Skeletal muscle cell (primary cell): Measurements from ENCODE around the gene UPB1.
"Not testable (repeated sequence)": the region's sequence is repeated elsewhere in the genome, so short reads cannot be mapped to it uniquely, and the experiment has no call there.

Experiments
- DNase-seq: peaks from one replicate; pipeline ENCODE4 v3.0.0-alpha.2; 2010; ENCODE audit warnings: low read depth
- H3K4me3 ChIP-seq: 2 replicates; pipeline ENCODE4 v1.5.1; 2011; ENCODE audit warnings: low read depth, mild to moderate bottlenecking, control low read depth, low read length, moderate library complexity

Gene UPB1

GRCh38 chr22:24474649-24475255 is 20.4 kb upstream of the UPB1 start:
- DNase-seq = no peak
- no peak overlapping the region for H3K4me3 ChIP-seq

GRCh38 chr22:24481641-24482040 is 13.5 kb upstream of the UPB1 start:
- no peak for DNase-seq
- H3K4me3 ChIP-seq = no peak overlapping the region

- peak; percentile 45 for DNase-seq
- no peak overlapping the region for H3K4me3 ChIP-seq
Observed at GRCh38 chr22:24482575-24482974, 12.6 kb upstream of the UPB1 start.

- no peak for DNase-seq
- no peak overlapping the region for H3K4me3 ChIP-seq
Observed at GRCh38 chr22:24482998-24483397, 12.1 kb upstream of the UPB1 start.

GRCh38 chr22:24483976-24484545 is 11.1 kb upstream of the UPB1 start:
- DNase-seq = no peak
- no peak overlapping the region for H3K4me3 ChIP-seq

- no peak for DNase-seq
- no peak overlapping the region for H3K4me3 ChIP-seq
Observed at GRCh38 chr22:24485170-24485569, 10.0 kb upstream of the UPB1 start.

- DNase-seq = no peak
- no peak overlapping the region for H3K4me3 ChIP-seq
Observed at GRCh38 chr22:24485608-24486007, 9.5 kb upstream of the UPB1 start.

GRCh38 chr22:24486501-24486921 is 8.6 kb upstream of the UPB1 start:
- H3K4me3 ChIP-seq = no peak overlapping the region
- DNase-seq = peak; percentile 53

GRCh38 chr22:24489011-24489410 is 6.1 kb upstream of the UPB1 start:
- no peak for DNase-seq

GRCh38 chr22:24489434-24489833 is 5.7 kb upstream of the UPB1 start:
- DNase-seq = not testable (repeated sequence)

More at GRCh38 chr22:24489011-24489410, 6.1 kb upstream of the UPB1 start:
- H3K4me3 ChIP-seq = no peak overlapping the region

GRCh38 chr22:24492391-24492790 is 2.7 kb upstream of the UPB1 start:
- H3K4me3 ChIP-seq = no peak overlapping the region
- no peak for DNase-seq

More at GRCh38 chr22:24489434-24489833, 5.7 kb upstream of the UPB1 start:
- not testable (repeated sequence) for H3K4me3 ChIP-seq

GRCh38 chr22:24494167-24494527 is 985 bp upstream of the UPB1 start:
- H3K4me3 ChIP-seq = peak overlapping the region; percentile 27
- no peak for DNase-seq

GRCh38 chr22:24495365-24495675 is 188 bp downstream of the UPB1 start:
- no peak overlapping the region for H3K4me3 ChIP-seq
- no peak for DNase-seq

GRCh38 chr22:24496234-24496633 is 1.1 kb downstream of the UPB1 start:
- no peak overlapping the region for H3K4me3 ChIP-seq
- no peak for DNase-seq

GRCh38 chr22:24496661-24497060 is 1.5 kb downstream of the UPB1 start:
- DNase-seq = no peak
- no peak overlapping the region for H3K4me3 ChIP-seq

- no peak for DNase-seq
- no peak overlapping the region for H3K4me3 ChIP-seq
Observed at GRCh38 chr22:24497841-24498258, 2.7 kb downstream of the UPB1 start.

- DNase-seq = no peak
- no peak overlapping the region for H3K4me3 ChIP-seq
Observed at GRCh38 chr22:24498824-24499223, 3.7 kb downstream of the UPB1 start.

GRCh38 chr22:24499706-24500276 is 4.7 kb downstream of the UPB1 start:
- no peak overlapping the region for H3K4me3 ChIP-seq
- no peak for DNase-seq

- DNase-seq = no peak
- no peak overlapping the region for H3K4me3 ChIP-seq
Observed at GRCh38 chr22:24500277-24500820, 5.2 kb downstream of the UPB1 start.

- no peak for DNase-seq
- H3K4me3 ChIP-seq = no peak overlapping the region
Observed at GRCh38 chr22:24501301-24502005, 6.3 kb downstream of the UPB1 start.
